TTC549 (cell line): ENCODE measurements around the gene KRTAP5-10.
"Not testable (repeated sequence)": the region's sequence is repeated elsewhere in the genome, so short reads cannot be mapped to it uniquely, and the experiment has no call there.

Experiments
- FAIRE-seq: peaks from 2 replicates; lab custom pipeline; 2012; peaks lifted over from hg19 to GRCh38; lab: Jason Lieb, UNC

KRTAP5-10 gene

GRCh38 chr11:71611218-71611910, 46.0 kb downstream of the KRTAP5-10 start:
- not testable (repeated sequence) for FAIRE-seq

GRCh38 chr11:71613931-71614330, 48.6 kb downstream of the KRTAP5-10 start:
- not testable (repeated sequence) for FAIRE-seq

- FAIRE-seq = not testable (repeated sequence)
Observed at GRCh38 chr11:71614366-71614917, 49.1 kb downstream of the KRTAP5-10 start.

GRCh38 chr11:71615003-71615402, 49.6 kb downstream of the KRTAP5-10 start:
- FAIRE-seq = not testable (repeated sequence)
